Fibroblast of lung (primary cell): Measurements from ENCODE around the gene CHD6. TPM values are rescaled to one million over a fixed set of nuclear protein-coding genes. Genes with fewer than 3 reads are reported as not detected.

Experiments used
- DNase-seq, 2 donors: peaks; one replicate each; pipeline versions ENCODE4 v3.0.0 to v3.0.0-alpha.2; 2010; ENCODE audit warnings: low read depth in 2 of 2
- H2AFZ ChIP-seq: 2 replicates; pipeline ENCODE4 v1.5.1; 2012; ENCODE audit warnings: low read length, control low read depth, inconsistent platforms
- H3K27ac ChIP-seq: 2 replicates; pipeline ENCODE4 v1.5.1; 2011; ENCODE audit warnings: low read length, control low read depth; ENCODE audit not compliant: insufficient read depth
- H3K27me3 ChIP-seq: 2 replicates; pipeline ENCODE4 v1.5.1; 2011; ENCODE audit warnings: mild to moderate bottlenecking, low read length; ENCODE audit not compliant: control insufficient read depth, insufficient read depth
- H3K36me3 ChIP-seq: 2 replicates; pipeline ENCODE4 v1.5.1; 2011; ENCODE audit warnings: low read length; ENCODE audit not compliant: control insufficient read depth, insufficient read depth
- H3K4me1 ChIP-seq: 2 replicates; pipeline ENCODE4 v1.5.1; 2011; ENCODE audit warnings: low read length; ENCODE audit not compliant: control insufficient read depth, insufficient read depth; ENCODE audit errors: extremely low read depth
- H3K4me2 ChIP-seq: 2 replicates; pipeline ENCODE4 v1.5.1; 2011; ENCODE audit warnings: low read length, control low read depth; ENCODE audit not compliant: insufficient read depth; ENCODE audit errors: extremely low read depth
- H3K4me3 ChIP-seq, 4 experiments: fragments of 200-600 bp in 1 of 4; sonication (generic) in 1 of 4; replicated peaks in 1 of 4; 2 replicates each; pipeline ENCODE4 v1.5.1; 2011 to 2016; ENCODE audit warnings: low read length in 4 of 4, low read depth in 3 of 4, mild to moderate bottlenecking in 3 of 4, control low read depth in 2 of 4, inconsistent platforms in 1 of 4, mixed read lengths in 1 of 4; ENCODE audit not compliant: insufficient read depth in 1 of 4; ENCODE audit errors: control extremely low read depth in 1 of 4
- H3K79me2 ChIP-seq: 2 replicates; pipeline ENCODE4 v1.5.1; 2012; ENCODE audit warnings: mild to moderate bottlenecking, low read length, inconsistent platforms; ENCODE audit not compliant: control insufficient read depth, insufficient read depth
- H3K9ac ChIP-seq: 2 replicates; pipeline ENCODE4 v1.5.1; 2011; ENCODE audit warnings: mild to moderate bottlenecking, low read length, control low read depth; ENCODE audit not compliant: insufficient read depth
- H3K9me3 ChIP-seq: 2 replicates; pipeline ENCODE4 v1.5.1; 2012; ENCODE audit warnings: low read depth, low read length; ENCODE audit not compliant: control insufficient read depth, insufficient read depth
- H4K20me1 ChIP-seq: 2 replicates; pipeline ENCODE4 v1.5.1; 2011; ENCODE audit warnings: low read length; ENCODE audit not compliant: control insufficient read depth, insufficient read depth; ENCODE audit errors: extremely low read depth
- EZH2 ChIP-seq: IDR thresholded peaks from 2 replicates; pipeline ENCODE4 v1.5.1; 2012; ENCODE audit warnings: low read length, control low read depth, mild to moderate bottlenecking; ENCODE audit errors: missing control alignments
- polyA plus RNA-seq, 2 donors: library from polyadenylated mRNA; depleted of rRNA in 1 of 2; stranded (reverse) in 1 of 2; unstranded in 1 of 2; fragments of >200 nt; gene quantifications; 2 replicates each; pipeline ENCODE4 v1.2.1, GENCODE V29; 2011 to 2012; ENCODE audit warnings: missing spikeins in 1 of 2
- total RNA-seq: library from RNA; depleted of rRNA; stranded (reverse); fragments of >200 nt; gene quantifications from 2 replicates; pipeline ENCODE4 v1.2.1, GENCODE V29; 2014
- TF ChIP-seq, protein P1 (sequence below), 2 donors: IDR thresholded peaks in 1 of 2; conservative IDR thresholded peaks in 1 of 2; 1 replicate in 1 of 2; 2 replicates in 1 of 2; pipeline ENCODE4 v1.5.1; 2011 to 2012; ENCODE audit warnings: low read length in 2 of 2, control low read depth in 1 of 2, inconsistent platforms in 1 of 2, low read depth in 1 of 2, mild to moderate bottlenecking in 1 of 2

The CHD6 gene
- total and polyA plus RNA-seq, 2 donors (not counting 1 experiment from before 2014, with no cell fraction given): 13.4 to 25.9 TPM

DNA sequence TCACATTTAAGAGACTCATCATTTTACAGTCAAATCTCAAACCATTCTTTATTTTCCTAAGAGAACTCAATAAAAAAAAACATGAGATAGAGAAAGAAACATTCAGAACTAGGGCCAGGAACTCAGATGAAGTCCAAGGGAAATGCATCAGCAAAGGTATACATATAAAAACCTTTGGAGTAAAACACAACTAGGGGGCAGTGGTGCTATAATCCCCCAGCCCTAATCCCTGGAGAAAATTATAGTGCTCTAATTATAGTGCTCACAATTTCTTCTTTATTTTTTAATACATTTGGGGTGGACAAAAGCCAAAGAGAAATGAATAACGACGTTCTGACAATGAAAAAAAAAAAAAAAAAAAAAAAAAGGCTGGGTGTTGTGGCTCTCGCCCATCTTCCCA lies 151.0 kb downstream of the CHD6 start:
- Histone ChIP-seq H3K4me2 (no peak overlapping the region), H3K4me3 (no peak overlapping the region), H3K36me3 (no peaks in the 10 kb centered on the region), H3K4me1 (no peaks in the 10 kb centered on the region), H3K9me3 (no peaks in the 10 kb centered on the region), H4K20me1 (no peaks in the 10 kb centered on the region), H3K27me3 (no peaks in the 10 kb centered on the region), H3K9ac (no peak overlapping the region), H2AFZ (no peak overlapping the region), H3K79me2 (no peaks in the 10 kb centered on the region), H3K27ac (no peak overlapping the region)
- TF ChIP-seq, protein P1, sequence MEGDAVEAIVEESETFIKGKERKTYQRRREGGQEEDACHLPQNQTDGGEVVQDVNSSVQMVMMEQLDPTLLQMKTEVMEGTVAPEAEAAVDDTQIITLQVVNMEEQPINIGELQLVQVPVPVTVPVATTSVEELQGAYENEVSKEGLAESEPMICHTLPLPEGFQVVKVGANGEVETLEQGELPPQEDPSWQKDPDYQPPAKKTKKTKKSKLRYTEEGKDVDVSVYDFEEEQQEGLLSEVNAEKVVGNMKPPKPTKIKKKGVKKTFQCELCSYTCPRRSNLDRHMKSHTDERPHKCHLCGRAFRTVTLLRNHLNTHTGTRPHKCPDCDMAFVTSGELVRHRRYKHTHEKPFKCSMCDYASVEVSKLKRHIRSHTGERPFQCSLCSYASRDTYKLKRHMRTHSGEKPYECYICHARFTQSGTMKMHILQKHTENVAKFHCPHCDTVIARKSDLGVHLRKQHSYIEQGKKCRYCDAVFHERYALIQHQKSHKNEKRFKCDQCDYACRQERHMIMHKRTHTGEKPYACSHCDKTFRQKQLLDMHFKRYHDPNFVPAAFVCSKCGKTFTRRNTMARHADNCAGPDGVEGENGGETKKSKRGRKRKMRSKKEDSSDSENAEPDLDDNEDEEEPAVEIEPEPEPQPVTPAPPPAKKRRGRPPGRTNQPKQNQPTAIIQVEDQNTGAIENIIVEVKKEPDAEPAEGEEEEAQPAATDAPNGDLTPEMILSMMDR (conservative IDR thresholded peaks at IDR 0.05 in 1 of 2, IDR thresholded peaks at IDR 0.05 in 1 of 2; ENCODE audit: low read depth in 1 of 2, low read length in 2 of 2): no peak
- TF ChIP-seq EZH2: no peak
- no peak for DNase-seq

DNA sequence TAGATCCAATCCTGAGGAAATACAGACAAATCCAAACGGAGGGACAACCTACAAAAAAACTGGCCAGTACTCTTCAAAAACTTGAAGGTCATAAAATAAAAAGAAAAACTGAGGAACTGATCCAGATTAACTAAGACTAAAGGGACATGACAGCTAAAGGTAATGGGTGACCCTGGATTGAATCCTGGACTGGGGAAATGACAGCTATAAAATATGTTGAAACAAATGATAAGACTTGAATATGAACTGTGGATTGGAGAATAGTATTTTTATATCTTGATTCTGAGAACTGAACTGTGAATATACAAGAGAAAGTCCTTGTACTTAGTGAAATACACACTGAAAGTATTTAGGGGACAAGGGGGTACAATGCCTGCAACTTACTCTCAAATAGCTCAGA lies 154.6 kb downstream of the CHD6 start:
- Histone ChIP-seq H3K4me1 (no peaks in the 10 kb centered on the region), H2AFZ (no peak overlapping the region), H3K4me3 (no peak overlapping the region), H4K20me1 (no peaks in the 10 kb centered on the region), H3K36me3 (no peaks in the 10 kb centered on the region), H3K9ac (no peak overlapping the region), H3K27me3 (no peaks in the 10 kb centered on the region), H3K27ac (no peak overlapping the region), H3K9me3 (no peaks in the 10 kb centered on the region), H3K4me2 (no peak overlapping the region), H3K79me2 (no peaks in the 10 kb centered on the region)
- TF ChIP-seq, protein P1 (conservative IDR thresholded peaks at IDR 0.05 in 1 of 2, IDR thresholded peaks at IDR 0.05 in 1 of 2; ENCODE audit: low read depth in 1 of 2, low read length in 2 of 2): no peak
- TF ChIP-seq EZH2: no peak
- DNase-seq: no peak

DNA sequence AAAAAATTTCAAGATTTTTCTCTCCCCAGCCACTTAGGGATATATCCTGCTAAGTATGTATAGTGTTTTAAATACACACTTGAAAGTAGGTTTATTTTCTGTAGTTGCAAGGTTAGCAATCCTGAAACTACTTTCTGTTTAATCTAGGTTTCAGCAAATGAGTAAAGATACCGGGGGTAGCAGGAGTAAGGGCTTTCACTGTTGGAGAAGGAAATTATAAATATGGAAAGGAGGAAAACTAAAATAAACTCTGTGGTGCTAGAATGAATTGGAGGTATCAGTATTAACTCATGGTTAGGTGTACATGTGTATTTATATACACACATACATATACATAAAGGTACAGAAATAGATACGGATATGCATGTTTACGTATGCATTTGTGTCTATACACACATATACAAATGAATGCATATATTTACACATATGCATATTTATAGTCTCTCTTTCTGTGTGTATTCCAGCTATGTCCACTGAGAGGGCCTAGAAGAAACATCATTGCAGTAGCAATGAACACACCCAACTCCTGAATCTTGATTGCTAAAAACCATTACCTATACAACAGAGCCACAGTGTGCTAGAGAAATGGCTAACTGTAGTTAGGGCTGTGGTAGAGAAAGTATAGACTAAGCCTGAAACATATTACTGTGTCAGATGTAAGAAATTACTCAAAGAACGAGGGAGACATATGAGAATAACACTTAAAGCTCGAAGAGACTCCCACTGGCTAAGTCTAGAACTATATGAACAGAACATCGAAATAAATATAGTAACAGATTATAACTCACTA lies 155.6 kb downstream of the CHD6 start:
- TF ChIP-seq, protein P1 (conservative IDR thresholded peaks at IDR 0.05 in 1 of 2, IDR thresholded peaks at IDR 0.05 in 1 of 2; ENCODE audit: low read depth in 1 of 2, low read length in 2 of 2): no peak
- no peak for TF ChIP-seq EZH2
- no peak overlapping the region for H3K9ac ChIP-seq
- H2AFZ ChIP-seq: no peak overlapping the region
- H4K20me1 ChIP-seq: no peaks in the 10 kb centered on the region
- no peak overlapping the region for H3K4me3 ChIP-seq
- H3K27me3 ChIP-seq: no peaks in the 10 kb centered on the region
- H3K79me2 ChIP-seq: no peaks in the 10 kb centered on the region
- no peaks in the 10 kb centered on the region for H3K9me3 ChIP-seq
- H3K4me1 ChIP-seq: no peaks in the 10 kb centered on the region
- no peak overlapping the region for H3K4me2 ChIP-seq
- no peaks in the 10 kb centered on the region for H3K36me3 ChIP-seq
- H3K27ac ChIP-seq: no peak overlapping the region
- DNase-seq: no peak
